CD8-positive, alpha-beta memory T cell (primary cell): Measurements from ENCODE around the gene NR5A2. TPM values are rescaled to one million over a fixed set of nuclear protein-coding genes. Genes with fewer than 3 reads are reported as not detected.

Experiments
- CTCF ChIA-PET: fragments of 350-600 bp; sonication (Branson Sonifier 250); formaldehyde crosslinking; loops from one replicate; lab custom pipeline; 2021; ENCODE audit warnings: antibody characterized with exemption; lab: Charles Lee
- POLR2A ChIA-PET: fragments of 350-600 bp; sonication (Branson Sonifier 250); formaldehyde crosslinking; loops from one replicate; lab custom pipeline; 2021; ENCODE audit warnings: antibody characterized with exemption; lab: Charles Lee
- DNase-seq, 5 donors: peaks; one replicate each; pipeline versions ENCODE4 v3.0.0 to v3.0.0-alpha.2; 2020 to 2022; ENCODE audit warnings: mixed read lengths in 1 of 5
- H3K27ac ChIP-seq: one replicate; pipeline ENCODE4 v1.7.0; 2013; ENCODE audit warnings: low read depth, mild to moderate bottlenecking, low read length, moderate library complexity
- H3K27me3 ChIP-seq: 2 replicates; pipeline ENCODE4 v1.7.0; 2013; ENCODE audit warnings: low read length, mild to moderate bottlenecking; ENCODE audit not compliant: insufficient read depth, poor library complexity, severe bottlenecking
- H3K36me3 ChIP-seq: 2 replicates; pipeline ENCODE4 v1.7.0; 2013; ENCODE audit warnings: mild to moderate bottlenecking, low read length, moderate library complexity; ENCODE audit not compliant: insufficient read depth
- H3K4me1 ChIP-seq: 2 replicates; pipeline ENCODE4 v1.7.0; 2013; ENCODE audit warnings: mild to moderate bottlenecking, low read length, moderate library complexity; ENCODE audit not compliant: insufficient read depth
- H3K4me3 ChIP-seq: 2 replicates; pipeline ENCODE4 v1.7.0; 2013; ENCODE audit warnings: mild to moderate bottlenecking, low read length
- H3K9me3 ChIP-seq: 2 replicates; pipeline ENCODE4 v1.7.0; 2013; ENCODE audit warnings: mild to moderate bottlenecking, low read length
- H3K27ac Mint-ChIP-seq, 8 donors: one replicate each; pipeline ENCODE4 v1.8.0; 2020 to 2021; ENCODE audit warnings: mixed read lengths in 8 of 8, mild to moderate bottlenecking in 6 of 8, inconsistent platforms in 3 of 8, moderate library complexity in 3 of 8
- H3K27me3 Mint-ChIP-seq, 2 donors: one replicate each; pipeline ENCODE4 v1.8.0; 2020 to 2021; ENCODE audit warnings: mixed read lengths in 2 of 2, mild to moderate bottlenecking in 1 of 2, moderate library complexity in 1 of 2
- H3K36me3 Mint-ChIP-seq, 3 donors: one replicate each; pipeline ENCODE4 v1.8.0; 2020 to 2021; ENCODE audit warnings: mixed read lengths in 3 of 3, inconsistent platforms in 1 of 3, mild to moderate bottlenecking in 1 of 3
- H3K4me1 Mint-ChIP-seq, 3 donors: one replicate each; pipeline ENCODE4 v1.8.0; 2020 to 2021; ENCODE audit warnings: mixed read lengths in 3 of 3, inconsistent platforms in 1 of 3, mild to moderate bottlenecking in 1 of 3
- H3K4me3 Mint-ChIP-seq, 7 donors: one replicate each; pipeline ENCODE4 v1.8.0; 2020 to 2021; ENCODE audit warnings: mixed read lengths in 7 of 7, mild to moderate bottlenecking in 6 of 7, moderate library complexity in 4 of 7, inconsistent platforms in 2 of 7
- H3K9me3 Mint-ChIP-seq, 5 donors: one replicate each; pipeline ENCODE4 v1.8.0; 2020 to 2022; ENCODE audit warnings: mixed read lengths in 5 of 5, mild to moderate bottlenecking in 3 of 5, moderate library complexity in 2 of 5, inconsistent platforms in 1 of 5
- polyA plus RNA-seq: library from polyadenylated mRNA; unstranded; fragments of 300-500 nt; fragmentation: Illumina TruSeq; gene quantifications from one replicate; pipeline ENCODE4 v1.2.3, GENCODE V29; 2021
- total RNA-seq, 2 experiments: library from RNA; stranded (reverse); gene quantifications; one replicate each; pipeline ENCODE4 v1.2.3, GENCODE V29; 2021

The NR5A2 gene
- total and polyA plus RNA-seq, 3 experiments from 2014 or later = not detected

DNA sequence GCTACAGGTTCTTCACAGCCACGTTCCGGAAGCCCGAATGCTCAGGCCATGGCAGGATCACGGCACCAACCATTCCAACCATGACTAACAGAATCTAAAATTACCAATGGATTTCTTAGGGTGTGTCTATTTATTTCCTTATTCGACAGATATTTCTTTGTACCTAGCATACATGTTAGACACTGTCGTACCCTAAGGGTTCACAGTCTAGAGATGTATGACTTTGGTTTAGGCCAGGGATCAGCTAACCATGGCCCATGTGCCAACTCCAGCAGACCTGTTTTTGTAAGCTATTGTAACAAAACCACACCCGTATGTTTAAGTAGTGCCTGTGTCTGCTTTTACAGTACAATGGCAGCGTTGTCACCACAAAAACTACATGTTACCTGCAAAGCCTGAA lies 167.0 kb downstream of the NR5A2 start:
- ChIA-PET POLR2A (interaction anchor here (0.6 kb wide), 1 partner anchor 108 kb away, joined by 5 read pairs; no protein-coding TSS in a partner anchor), CTCF (no interaction called here)
- H3K36me3 ChIP-seq = no peaks in the 10 kb centered on the region
- no peak overlapping the region for H3K27ac Mint-ChIP-seq
- no peaks in the 10 kb centered on the region for H3K4me1 Mint-ChIP-seq
- no peaks in the 10 kb centered on the region for H3K4me1 ChIP-seq
- no peaks in the 10 kb centered on the region for H3K36me3 Mint-ChIP-seq
- H3K9me3 ChIP-seq = no peaks in the 10 kb centered on the region
- H3K9me3 Mint-ChIP-seq = peaks cover 0 to 5% (median 2%) of the 10 kb centered on the region in 5 donors
- H3K27me3 Mint-ChIP-seq = peaks cover 0 to 6% of the 10 kb centered on the region in 2 donors
- H3K4me3 ChIP-seq = no peak overlapping the region
- no peak overlapping the region for H3K4me3 Mint-ChIP-seq
- H3K27me3 ChIP-seq = no peaks in the 10 kb centered on the region
- no peak for DNase-seq
- no peak overlapping the region for H3K27ac ChIP-seq

DNA sequence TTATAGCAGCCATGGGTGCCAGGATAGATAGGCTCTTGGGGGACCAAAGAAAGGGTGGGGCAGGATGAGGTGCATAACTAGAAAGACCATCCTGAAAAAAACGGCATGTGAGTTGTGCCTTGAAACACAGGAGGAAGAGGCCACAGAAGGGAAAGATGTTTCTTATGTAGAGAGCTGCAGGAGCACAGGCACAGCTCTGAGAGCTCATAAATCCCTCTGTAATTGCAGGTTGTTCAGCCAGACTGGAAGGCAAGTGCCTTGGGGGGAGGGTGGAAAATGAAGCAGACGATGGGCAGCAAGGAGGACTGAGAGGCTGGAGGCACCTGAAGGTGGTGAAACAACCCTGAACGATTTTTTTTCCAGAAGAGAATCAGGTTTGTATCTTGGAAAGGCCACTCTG lies 170.7 kb downstream of the NR5A2 start:
- Mint-ChIP-seq H3K4me3 (no peak overlapping the region), H3K27me3 (peaks cover 0 to 10% of the 10 kb centered on the region in 2 donors), H3K27ac (no peak overlapping the region), H3K4me1 (no peaks in the 10 kb centered on the region), H3K9me3 (peaks cover 0 to 1% (median 0%) of the 10 kb centered on the region in 5 donors), H3K36me3 (peaks cover 0 to 3% (median 0%) of the 10 kb centered on the region in 3 donors)
- no peak for DNase-seq
- ChIA-PET POLR2A (no interaction called here), CTCF (no interaction called here)
- Histone ChIP-seq H3K9me3 (no peaks in the 10 kb centered on the region), H3K4me3 (no peak overlapping the region), H3K36me3 (no peaks in the 10 kb centered on the region), H3K27ac (no peak overlapping the region), H3K27me3 (no peaks in the 10 kb centered on the region), H3K4me1 (no peaks in the 10 kb centered on the region)

DNA sequence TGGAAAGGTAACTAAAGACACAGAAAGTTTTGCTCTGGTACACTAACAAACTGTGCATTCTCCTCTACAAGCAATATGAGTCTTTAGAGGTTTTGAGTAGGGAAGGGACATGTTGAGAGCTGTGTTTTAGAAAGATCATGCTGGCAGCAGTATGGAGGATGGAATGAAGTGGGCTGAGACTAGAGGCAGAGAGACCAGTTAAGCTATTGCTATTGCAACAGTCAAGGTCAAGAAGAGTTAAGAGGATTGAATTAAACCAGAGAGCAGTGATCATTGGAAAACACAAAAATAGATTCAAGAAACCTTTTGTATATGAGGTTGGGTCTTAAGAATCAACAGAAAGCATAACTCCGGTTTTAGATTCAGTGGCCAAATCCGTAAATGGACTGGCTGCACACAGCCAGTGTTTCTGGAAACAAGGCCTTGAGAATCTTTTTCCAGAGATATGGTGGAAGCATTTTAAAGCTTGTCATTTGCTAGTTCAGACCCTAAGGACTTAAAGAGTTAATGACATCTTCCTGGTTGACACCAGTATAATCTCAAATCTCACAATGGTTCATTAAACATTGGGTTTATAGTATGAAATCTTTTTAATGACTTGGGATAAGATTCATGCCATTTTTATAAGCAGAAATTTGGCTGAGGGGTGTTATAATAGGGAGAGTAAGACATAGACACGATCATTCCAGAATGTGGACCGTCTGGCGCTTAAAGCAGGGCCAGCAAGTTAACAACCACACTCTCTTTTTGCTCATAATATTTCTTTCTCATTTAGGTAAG lies 177.9 kb downstream of the NR5A2 start:
- Histone ChIP-seq H3K36me3 (no peaks in the 10 kb centered on the region), H3K27ac (no peak overlapping the region), H3K4me3 (no peak overlapping the region), H3K27me3 (no peaks in the 10 kb centered on the region), H3K9me3 (no peaks in the 10 kb centered on the region), H3K4me1 (no peaks in the 10 kb centered on the region)
- no peak overlapping the region for H3K27ac Mint-ChIP-seq
- peaks cover 0 to 3% (median 0%) of the 10 kb centered on the region in 3 donors for H3K36me3 Mint-ChIP-seq
- H3K27me3 Mint-ChIP-seq = peaks cover 0 to 4% of the 10 kb centered on the region in 2 donors
- CTCF ChIA-PET = no interaction called here
- no peak overlapping the region for H3K4me3 Mint-ChIP-seq
- no peaks in the 10 kb centered on the region for H3K9me3 Mint-ChIP-seq
- DNase-seq = no peak
- POLR2A ChIA-PET = no interaction called here
- H3K4me1 Mint-ChIP-seq = peaks cover 0 to 8% (median 7%) of the 10 kb centered on the region in 3 donors

DNA sequence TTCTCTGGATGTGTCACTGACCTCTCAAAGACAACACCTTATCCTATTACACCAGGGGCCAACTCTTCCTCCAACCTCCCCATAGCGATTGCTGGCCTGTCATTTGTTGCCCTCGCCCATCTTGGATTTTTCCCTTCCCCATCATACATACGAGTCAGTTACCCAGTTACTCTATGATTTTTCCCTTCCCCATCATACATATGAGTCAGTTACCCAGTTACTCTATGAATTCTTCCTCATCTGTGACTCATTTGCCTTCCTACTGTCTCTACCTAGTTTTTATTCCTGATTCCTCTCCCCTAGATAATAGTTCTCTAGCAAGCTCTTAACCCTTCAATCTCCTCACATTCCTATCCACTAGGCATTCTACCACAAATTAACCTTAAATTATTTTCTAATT lies 178.8 kb downstream of the NR5A2 start:
- H3K27me3 Mint-ChIP-seq = peaks cover 0 to 2% of the 10 kb centered on the region in 2 donors
- no peaks in the 10 kb centered on the region for H3K9me3 ChIP-seq
- peaks cover 0 to 3% (median 0%) of the 10 kb centered on the region in 3 donors for H3K36me3 Mint-ChIP-seq
- no peak overlapping the region for H3K4me3 ChIP-seq
- H3K4me1 Mint-ChIP-seq = peaks cover 0 to 8% (median 7%) of the 10 kb centered on the region in 3 donors
- no peaks in the 10 kb centered on the region for H3K4me1 ChIP-seq
- H3K36me3 ChIP-seq = no peaks in the 10 kb centered on the region
- no peaks in the 10 kb centered on the region for H3K9me3 Mint-ChIP-seq
- ChIA-PET POLR2A (no interaction called here), CTCF (no interaction called here)
- H3K4me3 Mint-ChIP-seq = no peak overlapping the region
- H3K27ac ChIP-seq = no peak overlapping the region
- H3K27me3 ChIP-seq = no peaks in the 10 kb centered on the region
- no peak for DNase-seq
- no peak overlapping the region for H3K27ac Mint-ChIP-seq

DNA sequence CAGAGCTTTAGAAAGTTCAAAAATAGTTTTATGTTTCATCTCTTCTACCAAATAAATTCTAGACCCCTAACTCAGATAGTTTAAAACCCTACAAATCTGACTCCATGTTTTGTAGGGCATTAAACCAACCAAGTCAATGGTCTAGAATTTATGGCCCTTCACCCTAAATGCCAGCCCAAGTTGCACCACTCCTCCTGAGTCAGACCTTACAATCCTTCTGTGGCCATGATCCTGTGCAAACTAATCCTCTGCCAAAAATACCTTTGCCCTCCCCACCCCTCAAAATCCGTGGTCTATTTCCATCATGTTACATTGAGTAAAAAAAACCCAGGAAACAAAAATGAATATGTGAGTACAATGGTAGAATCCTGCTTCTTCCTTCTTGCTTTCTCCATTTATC lies 179.3 kb downstream of the NR5A2 start:
- H3K36me3 ChIP-seq = no peaks in the 10 kb centered on the region
- Mint-ChIP-seq H3K4me1 (peaks cover 0 to 8% (median 7%) of the 10 kb centered on the region in 3 donors), H3K27me3 (peaks cover 0 to 2% of the 10 kb centered on the region in 2 donors), H3K4me3 (no peak overlapping the region), H3K9me3 (no peaks in the 10 kb centered on the region), H3K27ac (peak overlapping the region in 1 of 8 donors; percentile 72), H3K36me3 (peaks cover 0 to 3% (median 0%) of the 10 kb centered on the region in 3 donors)
- ChIA-PET CTCF (no interaction called here), POLR2A (no interaction called here)
- no peaks in the 10 kb centered on the region for H3K4me1 ChIP-seq
- no peaks in the 10 kb centered on the region for H3K27me3 ChIP-seq
- H3K27ac ChIP-seq = no peak overlapping the region
- no peak overlapping the region for H3K4me3 ChIP-seq
- no peak for DNase-seq
- H3K9me3 ChIP-seq = no peaks in the 10 kb centered on the region

DNA sequence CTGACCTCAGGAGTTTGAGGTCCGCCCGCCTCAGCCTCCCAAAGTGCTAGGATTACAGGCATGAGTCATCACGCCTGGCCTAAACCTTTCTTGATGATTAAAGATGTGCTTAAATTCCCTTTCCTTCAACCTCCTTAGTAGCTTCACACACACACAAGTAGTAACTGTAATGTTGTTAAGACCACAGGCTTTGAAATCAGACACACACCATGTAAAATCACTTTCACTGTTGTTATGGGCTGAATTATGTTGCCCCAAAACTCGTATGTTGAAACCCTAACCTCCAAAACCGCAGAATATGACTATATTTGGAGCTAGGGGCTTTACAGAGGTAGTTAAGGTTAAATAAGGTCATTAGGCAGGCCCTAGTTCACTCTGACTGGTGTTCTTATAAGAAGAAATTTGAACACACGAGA lies 180.2 kb downstream of the NR5A2 start:
- CTCF ChIA-PET = no interaction called here
- no peaks in the 10 kb centered on the region for H3K36me3 ChIP-seq
- peaks cover 0 to under 1% (median 0%) of the 10 kb centered on the region in 3 donors for H3K36me3 Mint-ChIP-seq
- peaks cover 0 to under 1% of the 10 kb centered on the region in 2 donors for H3K27me3 Mint-ChIP-seq
- no peak overlapping the region for H3K4me3 Mint-ChIP-seq
- DNase-seq = no peak
- H3K4me1 ChIP-seq = no peaks in the 10 kb centered on the region
- no peaks in the 10 kb centered on the region for H3K27me3 ChIP-seq
- peaks cover 0 to 8% (median 7%) of the 10 kb centered on the region in 3 donors for H3K4me1 Mint-ChIP-seq
- H3K27ac ChIP-seq = no peak overlapping the region
- H3K4me3 ChIP-seq = no peak overlapping the region
- H3K9me3 Mint-ChIP-seq = no peaks in the 10 kb centered on the region
- H3K27ac Mint-ChIP-seq = no peak overlapping the region
- POLR2A ChIA-PET = no interaction called here
- no peaks in the 10 kb centered on the region for H3K9me3 ChIP-seq

DNA sequence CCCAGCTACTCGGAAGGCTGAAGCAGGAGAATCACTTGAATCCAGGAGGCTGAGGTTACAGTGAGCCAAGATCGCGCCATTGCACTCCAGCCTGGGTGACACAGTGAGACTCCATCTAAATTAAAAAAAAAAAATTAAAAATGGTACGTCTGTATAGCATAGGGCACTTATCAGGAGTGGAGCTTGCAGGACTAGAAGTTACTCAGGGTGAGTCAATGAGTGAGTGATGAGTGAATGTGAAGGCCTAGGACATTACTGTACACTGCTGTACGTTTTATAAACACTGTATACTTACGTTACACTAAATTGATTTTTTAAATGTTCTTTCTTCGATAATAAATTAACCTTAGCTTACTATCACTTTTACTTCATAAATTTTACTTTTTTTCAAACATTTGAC lies 183.6 kb downstream of the NR5A2 start:
- no peak overlapping the region for H3K27ac ChIP-seq
- Mint-ChIP-seq H3K36me3 (peaks cover 0 to 2% (median 0%) of the 10 kb centered on the region in 3 donors), H3K4me3 (no peak overlapping the region), H3K9me3 (peaks cover 0 to 8% (median 5%) of the 10 kb centered on the region in 5 donors), H3K27ac (no peak overlapping the region), H3K27me3 (peaks cover 0 to 11% of the 10 kb centered on the region in 2 donors), H3K4me1 (peaks cover 0 to 8% (median 7%) of the 10 kb centered on the region in 3 donors)
- no peaks in the 10 kb centered on the region for H3K36me3 ChIP-seq
- ChIA-PET CTCF (no interaction called here), POLR2A (no interaction called here)
- no peaks in the 10 kb centered on the region for H3K4me1 ChIP-seq
- H3K4me3 ChIP-seq = no peak overlapping the region
- no peaks in the 10 kb centered on the region for H3K9me3 ChIP-seq
- DNase-seq = no peak
- no peaks in the 10 kb centered on the region for H3K27me3 ChIP-seq

DNA sequence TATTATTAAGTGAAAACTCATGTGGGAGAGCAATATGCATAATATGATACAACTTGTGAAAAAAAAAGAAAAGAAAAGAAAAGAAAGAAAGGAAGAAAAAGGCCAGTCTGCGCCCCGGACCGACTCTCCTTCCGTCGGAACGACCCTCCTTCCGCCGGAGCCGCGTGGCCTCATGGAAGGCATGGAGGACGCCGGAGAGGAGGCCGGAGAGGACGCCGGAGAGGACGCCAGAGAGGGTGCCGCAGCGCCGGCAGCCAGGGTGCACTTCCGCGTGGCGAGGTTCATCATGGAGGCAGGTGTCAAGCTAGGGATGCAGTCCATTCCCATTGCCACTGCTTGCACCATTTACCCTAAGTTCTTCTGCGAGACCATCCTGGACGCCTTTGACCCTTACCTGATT lies 185.9 kb downstream of the NR5A2 start:
- Mint-ChIP-seq H3K36me3 (peaks cover 0 to 2% (median 0%) of the 10 kb centered on the region in 3 donors), H3K27ac (no peak overlapping the region)
- CTCF ChIA-PET = no interaction called here

More for the DNA sequence above, 185.9 kb downstream of the NR5A2 start:
- H3K27ac ChIP-seq = no peak overlapping the region
- DNase-seq = no peak
- no peaks in the 10 kb centered on the region for H3K4me1 ChIP-seq
- peaks cover 6 to 11% of the 10 kb centered on the region in 2 donors for H3K27me3 Mint-ChIP-seq
- no peak overlapping the region for H3K4me3 ChIP-seq
- H3K9me3 Mint-ChIP-seq = peaks cover 0 to 8% (median 5%) of the 10 kb centered on the region in 5 donors
- H3K4me1 Mint-ChIP-seq = peaks cover 0 to 7% (median 6%) of the 10 kb centered on the region in 3 donors
- H3K9me3 ChIP-seq = no peaks in the 10 kb centered on the region
- POLR2A ChIA-PET = no interaction called here
- H3K27me3 ChIP-seq = no peaks in the 10 kb centered on the region
- H3K36me3 ChIP-seq = no peaks in the 10 kb centered on the region
- no peak overlapping the region for H3K4me3 Mint-ChIP-seq
